GM12875 (cell line): ENCODE results near the gene ANKRD23.
"Not testable (repeated sequence)": the region's sequence is repeated elsewhere in the genome, so short reads cannot be mapped to it uniquely, and the experiment has no call there.

Source experiments
- H3K4me3 ChIP-seq: one replicate; pipeline ENCODE4 v1.5.1; 2011; ENCODE audit warnings: low read depth, low read length, control low read depth
- CTCF ChIP-seq: IDR thresholded peaks from 2 replicates; pipeline ENCODE4 v1.5.1; 2011; ENCODE audit warnings: low read depth, mild to moderate bottlenecking, control low read depth, inconsistent platforms, low read length, moderate library complexity, borderline replicate concordance; ENCODE audit not compliant: insufficient read depth

The ANKRD23 gene

GRCh38 chr2:96810783-96811192 is 33.0 kb downstream of the ANKRD23 start:
- no peak overlapping the region for H3K4me3 ChIP-seq
- TF ChIP-seq CTCF, result no peak

- no peak for TF ChIP-seq CTCF
Observed at GRCh38 chr2:96809951-96810782, 33.7 kb downstream of the ANKRD23 start.

GRCh38 chr2:96809216-96809882 is 34.5 kb downstream of the ANKRD23 start:
- no peak overlapping the region for H3K4me3 ChIP-seq
- no peak for TF ChIP-seq CTCF

More at GRCh38 chr2:96809951-96810782, 33.7 kb downstream of the ANKRD23 start:
- no peak overlapping the region for H3K4me3 ChIP-seq

- TF ChIP-seq CTCF, result no peak
Observed at GRCh38 chr2:96808176-96808837, 35.5 kb downstream of the ANKRD23 start.

GRCh38 chr2:96807127-96807471 is 36.7 kb downstream of the ANKRD23 start:
- TF ChIP-seq CTCF, result no peak
- no peak overlapping the region for H3K4me3 ChIP-seq

More at GRCh38 chr2:96808176-96808837, 35.5 kb downstream of the ANKRD23 start:
- no peak overlapping the region for H3K4me3 ChIP-seq

- no peak for TF ChIP-seq CTCF
- no peak overlapping the region for H3K4me3 ChIP-seq
Observed at GRCh38 chr2:96806468-96807126, 37.2 kb downstream of the ANKRD23 start.

- not testable (repeated sequence) for H3K4me3 ChIP-seq
Observed at GRCh38 chr2:96805946-96806345, 37.9 kb downstream of the ANKRD23 start.
